Measurements from ENCODE around the gene SFXN4. TPM values are rescaled to one million over a fixed set of nuclear protein-coding genes. Genes with fewer than 3 reads are reported as not detected.

SFXN4 gene
- total and polyA plus RNA-seq, 2 of the 13 experiments (the other 11 are each of a cell fraction or from before 2014, with no cell fraction given), result 47.7 to 64.9 TPM

GRCh38 chr10:119178372-119179119, 13.0 kb upstream of the SFXN4 start, which contains the start of gene PRDX3 (continued):
- TF ChIP-seq ZBTB40 (IDR thresholded peaks at IDR 0.05) (no peak), ZBTB40 (CRISPR knock-in tag; IDR thresholded peaks at IDR 0.05) (no peak; the same call in 1 of the 2 replicates), ZNF660 (CRISPR knock-in tag; IDR thresholded peaks at IDR 0.05; ENCODE audit: borderline replicate concordance, low read depth) (no peak), ZNF780A (CRISPR knock-in tag; IDR thresholded peaks at IDR 0.05) (no peak), PHF21A (CRISPR knock-in tag; IDR thresholded peaks at IDR 0.05) (no peak), NBN (conservative IDR thresholded peaks at IDR 0.05) (no peak), IKZF1 (IDR thresholded peaks at IDR 0.05) (no peak), NFATC3 (CRISPR knock-in tag; IDR thresholded peaks at IDR 0.05) (no peak), HINFP (CRISPR knock-in tag; IDR thresholded peaks at IDR 0.05; ENCODE audit: low read depth) (peak; percentile 61; the same call in 1 of the 2 replicates), MLXIP (CRISPR knock-in tag; IDR thresholded peaks at IDR 0.05; ENCODE audit: borderline replicate concordance) (no peak), ZNF577 (CRISPR knock-in tag; IDR thresholded peaks at IDR 0.05; ENCODE audit: borderline replicate concordance, low read depth) (peak; percentile 59; the same call in 1 of the 2 replicates), ZBTB14 (CRISPR knock-in tag; IDR thresholded peaks at IDR 0.05) (peak; percentile 39; the same call in 1 of the 2 replicates), BCL6 (CRISPR knock-in tag; IDR thresholded peaks at IDR 0.05) (peak; percentile 13; the same call in 1 of the 2 replicates), ZBTB1 (CRISPR knock-in tag; IDR thresholded peaks at IDR 0.05; ENCODE audit: borderline replicate concordance) (no peak), KLF6 (CRISPR knock-in tag; IDR thresholded peaks at IDR 0.05) (peak; percentile 25; the same call in 1 of the 2 replicates)
